Umbilical cord (tissue), 2 donors: ENCODE results near the gene BCL3. TPM values are rescaled to one million over a fixed set of nuclear protein-coding genes. Genes with fewer than 3 reads are reported as not detected.

Experiments
- DNase-seq: peaks from one replicate; pipeline ENCODE4 v3.0.0-alpha.2; 2015; ENCODE audit warnings: low spot score
- total RNA-seq: library from RNA; depleted of rRNA; stranded (reverse); fragments of >200 nt; gene quantifications from one replicate; pipeline ENCODE4 v1.2.3, GENCODE V29; 2014; ENCODE audit warnings: low replicate concordance; ENCODE audit not compliant: insufficient read depth

BCL3 gene
- total RNA-seq, 1 donor from 2014 or later, result 1.2 TPM

DNA sequence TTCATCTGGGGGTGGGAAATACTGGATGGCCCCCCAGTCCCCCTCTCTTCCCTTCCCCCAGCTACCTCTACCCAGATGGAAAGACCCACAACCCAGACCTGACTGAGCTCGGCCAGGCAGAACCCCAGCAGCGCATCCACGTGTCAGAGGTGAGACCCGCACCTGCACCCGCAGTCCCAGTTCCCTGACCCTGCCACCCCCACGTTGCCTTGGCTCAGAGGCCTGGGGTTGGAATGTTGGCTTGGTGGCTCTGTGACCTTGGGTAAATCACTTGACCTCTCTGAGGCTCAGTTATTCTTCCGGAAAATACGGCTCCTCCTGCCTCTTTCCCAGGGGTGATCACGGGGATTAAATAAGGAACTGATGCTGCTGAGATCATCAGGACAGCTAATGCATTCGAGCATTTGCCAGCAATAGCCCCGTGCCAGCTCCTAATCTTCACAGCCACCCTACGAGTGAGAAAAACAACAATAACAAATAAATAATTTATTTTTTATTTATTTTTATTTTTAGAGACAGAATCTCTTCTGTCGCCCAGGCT, 41.5 kb downstream of the BCL3 start:
- no peak for DNase-seq

GRCh38 chr19:44792281-44792680, 43.8 kb downstream of the BCL3 start:
- DNase-seq, result no peak

GRCh38 chr19:44794610-44795009, 46.1 kb downstream of the BCL3 start:
- no peak for DNase-seq

DNA sequence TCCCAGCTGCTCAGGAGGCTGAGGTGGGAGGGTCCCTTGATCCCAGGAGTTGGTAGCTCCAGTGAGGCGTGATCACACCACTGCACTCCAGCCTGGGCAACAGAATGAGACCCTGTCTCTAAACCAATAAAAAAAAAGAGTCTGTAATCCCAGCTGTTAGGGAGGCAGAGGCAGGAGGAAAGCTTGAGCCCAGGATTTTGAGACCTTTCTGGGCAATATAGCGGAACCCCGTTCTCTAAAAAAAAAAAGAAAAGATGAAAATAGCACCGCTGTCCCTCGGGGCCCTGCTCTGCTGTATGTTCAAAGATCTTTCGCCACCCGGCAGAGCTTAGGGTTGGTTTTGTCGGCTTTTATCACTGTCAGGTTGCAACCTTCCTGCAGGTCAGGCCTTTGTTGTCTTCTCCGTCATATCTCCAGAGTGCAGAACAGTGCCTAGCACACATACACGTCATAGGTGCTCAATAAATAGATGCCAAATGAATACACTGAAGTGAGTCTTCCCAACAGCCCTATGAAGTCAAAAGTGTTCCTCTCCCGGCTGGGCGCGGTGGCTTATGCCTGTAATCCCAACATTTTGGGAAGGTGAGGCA, 47.0 kb downstream of the BCL3 start:
- no peak for DNase-seq

- no peak for DNase-seq
These were observed 48.2 kb downstream of the BCL3 start for GRCh38 chr19:44796701-44797115.

GRCh38 chr19:44799627-44800346, 51.3 kb downstream of the BCL3 start:
- DNase-seq, result no peak

GRCh38 chr19:44800461-44800860, 52.0 kb downstream of the BCL3 start:
- DNase-seq, result peak; percentile 71

GRCh38 chr19:44803442-44804428, 55.2 kb downstream of the BCL3 start:
- no peak for DNase-seq

- peak; percentile 35 for DNase-seq
These were observed 57.8 kb downstream of the BCL3 start for GRCh38 chr19:44806291-44806690.

GRCh38 chr19:44807162-44807561, 58.7 kb downstream of the BCL3 start:
- DNase-seq, result peak; percentile 13

GRCh38 chr19:44807652-44808462, 59.3 kb downstream of the BCL3 start:
- peak; percentile 26 for DNase-seq

DNA sequence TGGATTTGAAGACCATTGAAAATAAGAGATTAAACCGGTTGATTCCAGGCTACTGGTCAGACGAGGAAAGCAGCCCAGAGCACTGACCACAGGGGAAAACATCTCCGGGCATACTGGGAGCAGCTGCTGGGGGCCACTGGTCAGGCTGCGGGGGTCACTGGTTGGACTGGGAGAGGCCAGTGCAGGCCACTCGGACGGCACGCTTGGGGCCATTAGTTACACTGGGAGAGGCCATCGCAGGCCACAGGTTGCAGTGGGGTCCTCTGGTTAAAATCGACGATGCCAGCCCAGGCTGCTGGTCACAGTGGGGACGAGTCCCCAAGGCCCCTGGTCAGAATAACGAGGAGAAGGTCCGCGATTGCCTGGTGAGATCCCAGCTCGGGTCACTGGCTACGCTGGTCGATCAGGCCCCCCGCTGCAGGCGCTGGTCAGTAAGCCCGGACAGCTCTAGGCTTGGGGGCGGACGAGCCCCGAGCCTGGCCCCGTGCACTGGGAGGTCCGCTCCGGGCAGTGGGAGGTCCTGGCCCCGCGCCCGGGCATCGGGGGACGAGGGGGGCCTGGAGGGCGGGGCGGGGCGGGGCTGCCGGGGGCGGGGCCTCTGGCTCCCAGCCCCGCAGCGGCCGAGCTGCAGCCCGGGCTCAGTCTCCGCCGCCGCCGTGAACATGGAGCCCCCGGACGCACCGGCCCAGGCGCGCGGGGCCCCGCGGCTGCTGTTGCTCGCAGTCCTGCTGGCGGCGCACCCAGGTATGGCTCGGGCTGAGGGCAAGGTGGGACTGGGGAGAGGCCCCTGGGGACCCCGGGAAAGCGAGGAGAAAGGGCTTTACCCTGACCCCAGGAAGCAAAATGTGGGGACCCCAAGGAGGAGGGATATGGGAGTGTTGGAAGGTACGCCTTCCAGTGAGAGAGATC, 60.2 kb downstream of the BCL3 start, which contains the start of gene BCAM:
TSS of gene BCAM (plus strand) at position 641 of the 909 bp plus-strand sequence. CDS start at position 663, 22 bp downstream.
- DNase-seq, result peak; percentile 67

Other genes with a start within 250 kb of the BCL3 start
- gene ZNF180, start 248.2 kb upstream of the BCL3 start, total RNA-seq, result 15.9 TPM
- not detected for gene CEACAM20, start 219.0 kb upstream of the BCL3 start, total RNA-seq
- not detected for gene IGSF23, start 135.1 kb upstream of the BCL3 start, total RNA-seq
- gene PVR, start 104.8 kb upstream of the BCL3 start, total RNA-seq, result 38.0 TPM
- not detected for gene CEACAM19, start 77.2 kb upstream of the BCL3 start, total RNA-seq
- not detected for gene CEACAM16, start 49.6 kb upstream of the BCL3 start, total RNA-seq
- gene CBLC, start 29.2 kb downstream of the BCL3 start, total RNA-seq, result 4.1 TPM
- 22.6 TPM for gene BCAM, start 60.4 kb downstream of the BCL3 start, total RNA-seq
- gene NECTIN2, start 97.6 kb downstream of the BCL3 start, total RNA-seq, result 52.0 TPM
- 14.9 TPM for gene TOMM40, start 142.5 kb downstream of the BCL3 start, total RNA-seq
- 53.4 TPM for gene APOE, start 157.1 kb downstream of the BCL3 start, total RNA-seq
- gene APOC1, start 165.9 kb downstream of the BCL3 start, total RNA-seq, result not detected
- not detected for gene APOC4, start 193.5 kb downstream of the BCL3 start, total RNA-seq
- gene APOC2, start 197.3 kb downstream of the BCL3 start, total RNA-seq, result not detected
- 34.4 TPM for gene CLPTM1, start 206.7 kb downstream of the BCL3 start, total RNA-seq